Stimulated activated CD4-positive, alpha-beta T cell treated with anti-CD3 and anti-CD28 coated beads, Interleukin-2, amount 100 ng/mL, for 48 hours (primary cell): ENCODE data around the gene NEK11.

Source experiments
- DNase-seq, 2 donors: peaks; one replicate each; pipeline ENCODE4 v3.0.0-alpha.2; 2020

The NEK11 gene

DNA sequence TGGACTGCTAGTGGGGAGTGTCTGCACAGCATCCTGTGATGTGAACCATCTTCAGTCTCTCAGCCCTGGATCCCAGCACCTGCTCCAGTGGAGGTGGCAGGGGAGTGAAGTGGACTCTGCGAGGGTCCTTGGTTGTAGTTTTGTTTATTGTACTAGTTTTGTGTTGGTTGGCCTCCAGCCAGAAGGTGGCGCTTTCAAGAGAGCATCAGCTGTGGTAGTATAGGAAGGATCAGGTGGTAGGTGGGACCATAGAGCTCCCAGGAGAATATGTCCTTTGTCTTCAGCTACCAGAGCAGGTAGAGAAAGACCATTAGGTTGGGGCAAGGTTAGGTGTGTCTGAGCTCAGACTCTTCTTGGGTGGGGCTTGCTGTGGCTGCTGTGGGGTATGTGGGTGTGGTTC, 20.9 kb downstream of the NEK11 start:
- no peak for DNase-seq

DNA sequence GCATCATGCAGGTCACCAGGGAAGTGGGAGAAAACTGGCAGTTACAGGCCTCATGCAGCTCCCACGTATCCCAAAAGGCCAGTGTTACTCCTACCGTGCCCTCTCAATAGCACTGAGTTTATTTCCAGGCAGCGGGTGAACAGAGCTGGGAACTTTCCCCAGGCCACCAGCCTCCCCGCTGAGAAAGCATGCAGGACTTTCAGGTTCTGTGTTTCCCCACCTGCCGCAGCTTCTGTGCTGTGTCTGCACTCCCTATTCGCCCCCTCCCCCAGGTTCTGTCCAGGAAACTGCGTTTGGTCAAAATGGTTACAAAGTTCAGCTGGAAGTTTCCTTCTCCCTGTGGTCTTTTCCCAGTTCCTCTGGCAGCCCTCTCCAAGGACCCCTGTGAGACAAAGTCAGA, 21.4 kb downstream of the NEK11 start:
- no peak for DNase-seq

DNA sequence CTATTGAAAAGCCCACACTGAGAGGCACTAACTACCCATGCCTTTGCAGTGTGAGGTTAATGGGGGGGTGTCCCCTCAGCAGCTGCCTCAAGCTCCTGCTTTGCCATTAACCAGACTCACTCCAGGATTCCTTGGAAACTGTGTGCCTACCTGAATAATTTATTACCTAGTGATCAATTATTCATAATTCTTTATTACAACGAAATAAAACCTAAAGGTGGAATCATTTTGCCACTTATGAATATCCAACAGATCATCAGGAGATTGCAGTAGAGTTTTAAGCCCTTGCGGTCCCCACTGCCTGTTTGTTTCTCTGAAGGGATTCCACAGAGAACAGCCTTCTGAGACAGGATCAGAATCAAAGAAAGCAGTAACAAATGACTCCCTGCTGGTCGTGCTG, 23.3 kb downstream of the NEK11 start:
- DNase-seq, result no peak

DNA sequence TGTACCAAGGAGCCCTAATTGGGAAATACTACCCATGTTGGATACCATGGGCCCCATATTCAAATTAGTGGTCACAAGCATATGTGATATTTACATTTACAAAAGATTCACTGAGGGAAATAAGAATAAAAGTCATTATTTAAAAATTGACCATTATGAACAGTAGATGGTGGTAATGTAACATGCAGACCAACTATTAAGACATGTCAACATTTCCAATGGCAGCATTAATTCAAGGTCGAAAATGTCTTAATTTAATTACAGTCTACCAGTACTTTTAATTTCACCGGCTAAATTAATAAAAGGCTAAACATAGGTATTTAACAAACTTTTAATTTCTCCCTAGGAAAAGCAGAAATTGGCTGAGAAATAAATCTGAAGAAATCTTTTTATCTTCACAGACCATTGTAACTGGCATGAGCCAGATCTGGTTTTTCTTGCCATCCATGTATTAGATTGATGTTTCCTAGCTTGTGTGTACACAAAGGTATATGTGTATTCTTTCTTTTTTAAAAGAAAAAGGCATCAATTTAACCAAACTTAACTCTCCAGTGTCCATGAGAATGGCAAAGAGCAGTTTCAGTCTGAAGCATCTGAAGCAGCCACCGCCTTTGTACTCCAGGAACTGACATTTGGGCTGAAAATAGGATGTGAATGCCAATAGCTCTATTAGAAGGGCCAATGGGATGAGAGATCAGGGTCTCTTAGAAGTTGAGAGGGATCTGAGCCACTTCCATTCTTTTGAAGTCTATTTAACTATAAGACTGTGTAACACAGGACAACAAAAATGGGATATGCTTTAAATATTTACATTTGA, 26.6 kb downstream of the NEK11 start:
- DNase-seq, result no peak

DNA sequence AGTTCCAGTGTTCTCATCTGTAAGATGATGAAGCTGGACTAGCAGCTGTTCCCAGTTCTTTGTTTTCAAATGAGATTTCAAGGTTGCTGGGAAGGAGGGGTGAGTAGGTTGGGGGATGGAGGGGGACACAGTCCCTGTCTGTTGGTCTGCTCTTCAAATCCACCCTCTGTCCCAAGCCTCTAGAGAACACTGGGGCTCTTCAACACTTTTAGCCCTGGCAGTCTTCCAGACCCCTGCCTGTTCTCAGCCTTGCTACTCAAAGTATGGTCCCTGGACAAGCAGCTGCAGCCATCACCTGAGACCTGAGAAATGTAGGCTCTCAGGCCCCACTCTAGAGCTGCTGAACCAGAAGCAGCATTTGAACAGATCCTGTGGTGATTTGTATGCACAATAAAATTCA, 41.3 kb downstream of the NEK11 start:
- DNase-seq, result no peak

DNA sequence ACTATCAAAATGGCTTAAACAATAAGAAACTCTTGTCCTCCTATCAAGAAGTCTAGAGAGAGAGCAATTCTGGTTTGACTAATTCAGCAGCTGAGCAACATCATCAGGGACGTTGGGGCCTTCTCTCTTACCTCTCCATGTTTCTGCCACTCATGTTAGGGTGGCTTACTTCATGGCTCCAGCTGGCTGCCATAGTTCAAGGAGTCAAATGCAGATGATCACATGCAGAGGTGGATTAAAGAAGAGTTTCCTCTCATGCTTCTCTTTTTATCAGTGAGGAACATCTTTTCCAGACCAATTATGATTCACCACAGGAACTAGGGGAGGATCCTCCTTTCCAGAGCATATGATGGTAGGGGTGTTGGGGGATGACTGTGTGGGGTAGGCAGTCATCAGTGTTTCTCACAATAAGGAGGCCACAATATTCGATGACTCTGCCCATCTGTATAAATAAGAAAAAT, 45.5 kb downstream of the NEK11 start:
- no peak for DNase-seq

DNA sequence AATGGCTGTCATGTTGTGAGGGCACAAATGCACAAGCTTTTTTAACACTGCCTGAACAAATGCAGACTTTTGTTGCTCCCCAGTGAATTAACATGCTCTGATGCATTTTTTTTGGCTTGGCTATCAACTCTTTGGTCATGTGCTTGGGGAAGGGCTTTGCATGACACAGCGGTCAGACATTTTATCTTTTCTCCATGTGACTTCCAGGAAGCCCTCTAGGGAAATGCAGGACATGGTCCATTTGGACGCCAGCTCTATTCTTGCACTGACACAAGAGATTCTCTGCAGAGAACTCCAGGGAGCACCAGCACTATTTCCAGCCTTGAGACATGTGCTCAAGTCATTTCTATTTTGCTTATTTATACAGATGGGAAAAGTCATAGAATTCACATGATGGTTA, 46.2 kb downstream of the NEK11 start:
- no peak for DNase-seq

DNA sequence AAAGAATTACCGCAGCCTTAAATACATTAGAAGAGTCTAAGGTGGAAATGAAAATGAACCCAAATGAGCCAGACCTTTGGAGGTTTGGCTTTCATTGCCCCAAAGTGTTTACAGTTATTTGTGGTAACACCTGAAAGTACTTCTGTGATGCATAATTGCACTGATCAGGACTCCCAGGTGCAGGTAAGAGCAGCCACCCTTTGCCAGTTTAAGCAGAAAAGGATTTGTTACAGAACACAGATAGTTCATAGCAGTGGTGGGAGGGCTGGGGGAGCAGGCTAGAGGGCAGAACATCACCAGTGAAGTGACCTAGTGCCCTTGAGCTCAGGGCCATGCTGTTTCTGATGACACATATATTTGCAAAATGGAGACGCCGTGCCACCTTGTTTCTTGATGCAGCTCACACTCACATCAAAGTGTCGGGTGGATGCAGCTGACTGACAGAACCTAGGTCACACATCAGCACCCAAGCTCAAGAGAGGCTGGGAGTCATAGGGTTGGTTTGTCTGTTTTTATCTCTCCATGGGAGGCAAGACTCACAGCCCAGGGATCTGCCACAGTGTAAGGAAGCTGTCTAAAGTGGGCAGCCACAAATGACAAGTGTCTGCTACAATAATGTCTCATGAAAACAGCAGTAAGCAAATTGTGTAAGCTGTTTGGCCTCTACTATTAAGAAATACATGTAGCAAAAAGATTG, 49.1 kb downstream of the NEK11 start:
- no peak for DNase-seq

DNA sequence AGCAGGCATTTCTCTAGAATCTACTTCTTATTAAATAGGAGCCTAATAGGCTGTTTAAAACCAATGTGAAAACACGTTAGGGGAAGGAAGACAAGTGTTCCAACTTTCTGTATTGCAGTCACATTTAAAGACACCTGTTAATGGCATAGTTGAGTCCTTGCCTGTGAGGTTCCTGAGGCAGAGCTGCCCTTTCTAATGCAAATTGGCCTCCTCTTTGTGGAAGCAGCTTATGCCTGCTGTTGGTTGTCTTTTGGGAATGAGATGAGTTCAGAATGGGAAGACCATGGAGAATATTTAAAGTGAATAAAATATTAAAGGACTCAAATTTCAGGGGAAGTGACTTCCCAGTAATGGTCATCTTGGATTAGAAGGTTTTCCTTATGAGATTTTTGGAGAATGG, 51.2 kb downstream of the NEK11 start:
- no peak for DNase-seq

DNA sequence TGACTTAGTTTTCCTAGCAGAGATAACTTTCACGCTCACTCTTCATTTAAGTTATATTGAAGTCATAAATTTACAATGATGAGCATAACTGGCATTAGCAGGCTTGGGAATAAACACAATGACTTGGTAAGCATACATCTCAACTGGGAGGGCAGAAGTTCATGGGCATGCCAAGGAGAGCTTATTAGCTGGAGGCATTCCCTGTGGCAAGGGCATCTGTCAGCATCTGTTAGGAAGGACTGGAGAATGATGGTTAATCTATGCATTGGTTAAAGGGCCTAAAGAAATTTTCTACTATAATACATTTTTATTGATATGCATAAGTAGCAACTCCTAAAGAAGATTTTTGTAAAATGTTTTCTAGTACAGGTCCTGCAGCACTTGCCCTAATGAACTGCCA, 52.4 kb downstream of the NEK11 start:
- no peak for DNase-seq

DNA sequence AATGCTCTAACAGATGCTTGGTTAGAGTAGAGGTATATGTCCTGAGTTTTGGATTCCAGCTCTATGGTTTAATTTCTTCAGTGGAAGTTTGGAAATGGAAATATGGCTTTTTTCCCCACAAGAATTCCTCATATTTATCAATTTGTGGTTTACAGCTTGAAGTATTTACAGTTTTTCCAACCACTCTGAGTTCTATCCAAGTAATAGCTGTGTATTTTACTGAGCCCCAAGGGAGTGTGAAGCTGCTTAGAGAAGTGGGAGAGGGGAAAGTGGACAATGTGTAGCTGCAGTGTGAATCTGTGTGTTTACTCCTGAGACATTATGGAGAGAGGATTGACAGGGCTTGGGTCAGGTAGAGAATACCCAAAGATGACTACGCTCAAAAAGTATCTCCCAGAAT, 54.5 kb downstream of the NEK11 start:
- no peak for DNase-seq

DNA sequence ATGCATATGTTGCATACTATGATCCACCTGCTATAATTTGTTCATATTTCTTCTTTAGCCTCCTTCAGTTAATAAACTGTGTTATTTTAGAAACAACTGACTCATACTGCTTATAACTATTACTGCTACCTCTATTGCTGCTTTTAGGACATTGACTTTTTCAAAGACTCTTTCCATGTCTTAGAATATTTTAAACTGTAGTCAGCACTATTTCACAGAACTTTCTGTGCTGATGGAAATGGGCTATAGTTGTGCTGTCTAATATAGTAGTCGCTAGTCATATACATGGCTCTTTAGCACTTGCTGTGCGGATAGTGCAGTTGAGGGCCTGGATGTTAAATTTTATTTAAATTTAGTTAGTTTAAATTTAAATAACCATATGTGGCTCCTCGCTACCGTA, 55.6 kb downstream of the NEK11 start:
- DNase-seq, result no peak

DNA sequence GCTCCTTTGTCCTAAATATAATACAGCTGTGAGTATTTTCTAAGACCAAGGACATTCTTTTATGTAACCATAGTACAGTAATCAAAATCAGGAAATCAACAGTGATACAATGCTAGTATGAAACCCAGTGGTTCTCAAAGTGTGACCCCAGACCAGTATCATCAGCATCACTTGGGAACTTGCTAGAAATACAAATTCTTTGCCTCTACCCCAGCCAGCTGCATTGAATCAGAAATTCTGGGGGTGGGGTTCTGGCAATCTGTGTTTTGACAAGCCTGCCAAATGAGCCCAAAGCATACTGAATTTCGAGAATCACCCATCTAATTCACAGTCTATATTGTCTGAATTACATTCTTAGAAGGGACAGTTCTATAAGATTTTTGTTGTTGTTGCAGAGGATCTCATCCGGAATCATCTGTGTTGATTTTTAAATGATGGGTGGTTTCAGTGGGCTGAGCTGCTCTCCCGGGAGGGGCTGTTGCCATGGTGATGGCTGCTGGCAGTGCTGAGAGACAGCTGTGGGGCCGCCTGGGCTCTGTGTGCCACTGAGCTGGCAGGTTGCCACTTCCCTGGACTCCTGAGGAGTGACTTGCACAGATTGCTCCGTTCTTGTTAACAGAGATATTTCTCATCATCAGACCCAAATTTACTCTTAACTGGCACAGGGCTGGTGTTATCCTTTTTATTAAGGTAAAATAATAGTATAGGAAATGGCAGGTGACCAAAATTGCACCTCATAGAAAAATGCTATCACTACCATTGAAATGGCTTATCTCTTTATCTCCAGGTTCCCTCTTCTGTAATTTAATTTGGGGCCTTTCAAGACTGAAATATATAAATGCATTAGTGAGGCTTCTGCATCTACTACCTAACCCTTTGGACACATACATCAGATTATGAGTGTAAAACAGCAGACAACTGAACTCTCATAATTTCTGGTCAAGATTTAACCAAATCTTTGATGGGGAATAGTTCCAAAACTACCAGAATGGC, 56.5 kb downstream of the NEK11 start:
- no peak for DNase-seq

DNA sequence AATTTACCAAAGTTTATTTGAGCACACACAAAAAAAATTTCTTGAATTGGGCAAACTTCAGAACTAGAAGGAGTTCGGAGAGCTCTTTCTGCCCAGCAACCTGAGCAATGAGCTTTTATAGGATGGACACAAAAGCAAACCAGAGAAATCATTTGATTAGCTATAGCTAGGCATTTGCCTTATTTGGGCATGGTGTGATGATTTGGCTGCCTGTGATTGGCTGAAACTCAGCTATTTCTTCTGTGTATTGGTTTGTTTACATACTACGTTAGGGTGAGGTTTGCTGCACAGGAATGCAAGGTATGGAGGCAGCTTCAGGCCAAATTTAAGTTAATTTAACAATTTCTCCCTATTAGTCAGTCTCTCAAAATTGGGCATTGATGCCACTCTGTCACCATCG, 65.1 kb downstream of the NEK11 start:
- DNase-seq, result no peak

DNA sequence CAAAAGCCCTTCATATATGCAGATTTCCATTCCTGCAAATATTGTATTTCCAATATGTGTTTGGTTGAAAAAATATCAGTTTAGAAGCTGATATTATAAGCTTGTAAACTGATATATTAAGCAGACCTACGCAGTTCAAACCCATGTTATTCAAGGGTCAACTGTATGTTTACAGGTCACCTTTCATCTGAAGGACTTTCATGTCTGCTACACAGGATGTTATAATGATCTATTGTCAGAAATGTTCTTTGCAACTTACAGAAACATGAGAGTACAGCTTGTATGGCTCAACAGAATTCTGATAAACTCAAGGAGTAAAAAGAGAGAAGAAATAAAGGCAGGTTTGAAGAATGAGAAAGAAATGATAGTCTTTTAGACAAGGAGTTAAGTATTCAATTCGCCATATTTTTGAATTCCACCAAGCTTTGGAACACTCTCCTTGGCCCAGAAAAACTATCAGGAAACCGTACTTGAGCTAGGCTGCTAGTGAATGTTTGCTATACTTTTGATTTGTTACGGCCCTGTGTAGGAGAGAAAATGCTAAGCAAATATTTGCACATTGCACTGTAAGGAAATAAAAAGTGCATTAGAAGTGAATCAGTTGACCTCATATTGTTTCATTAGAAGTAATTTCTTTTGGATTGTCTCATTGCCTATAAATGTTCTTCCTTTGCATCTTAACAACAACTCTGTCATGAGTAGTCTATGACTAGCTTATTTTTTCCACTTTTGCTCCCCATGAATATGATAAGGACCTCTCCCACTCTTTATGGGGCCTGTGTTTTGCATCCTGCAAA, 81.2 kb downstream of the NEK11 start:
- no peak for DNase-seq

DNA sequence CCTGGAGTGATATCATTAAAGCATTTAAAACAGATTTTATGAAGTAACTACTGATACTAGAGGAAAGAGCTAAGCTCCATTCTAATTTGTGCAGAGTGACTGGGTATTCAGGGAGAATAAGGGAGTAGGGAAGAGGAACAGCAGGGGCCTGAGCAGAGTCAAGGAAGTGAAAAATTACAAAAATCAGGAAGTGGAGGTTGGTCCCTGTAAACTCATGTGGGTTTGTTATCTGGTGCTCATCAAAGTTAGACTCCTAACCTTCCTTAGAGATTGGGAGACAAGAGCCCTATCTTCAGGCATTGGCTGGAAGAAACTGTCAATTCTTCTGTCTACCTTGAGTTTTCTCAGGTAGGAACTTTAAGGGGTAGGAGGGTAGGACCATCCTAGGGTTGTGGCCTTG, 82.5 kb downstream of the NEK11 start:
- DNase-seq, result no peak

DNA sequence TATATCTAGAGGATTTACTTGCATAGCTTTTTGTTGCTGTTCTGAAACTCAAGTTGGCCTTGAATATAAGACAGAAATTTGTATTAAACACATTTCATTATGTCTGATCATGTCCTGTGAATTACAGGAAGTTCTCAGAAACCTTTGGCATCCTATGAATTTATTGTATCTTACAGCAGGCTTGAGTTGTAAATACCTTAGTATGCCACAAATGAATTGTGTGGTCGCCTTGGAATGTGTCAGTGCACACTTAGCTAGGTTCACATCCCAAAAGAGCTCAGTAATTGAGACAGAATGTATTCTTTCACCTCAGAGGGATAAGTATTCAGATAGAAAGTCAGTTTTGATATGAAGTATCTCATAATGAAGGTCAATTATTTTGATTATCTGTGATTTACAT, 83.4 kb downstream of the NEK11 start:
- DNase-seq, result no peak

DNA sequence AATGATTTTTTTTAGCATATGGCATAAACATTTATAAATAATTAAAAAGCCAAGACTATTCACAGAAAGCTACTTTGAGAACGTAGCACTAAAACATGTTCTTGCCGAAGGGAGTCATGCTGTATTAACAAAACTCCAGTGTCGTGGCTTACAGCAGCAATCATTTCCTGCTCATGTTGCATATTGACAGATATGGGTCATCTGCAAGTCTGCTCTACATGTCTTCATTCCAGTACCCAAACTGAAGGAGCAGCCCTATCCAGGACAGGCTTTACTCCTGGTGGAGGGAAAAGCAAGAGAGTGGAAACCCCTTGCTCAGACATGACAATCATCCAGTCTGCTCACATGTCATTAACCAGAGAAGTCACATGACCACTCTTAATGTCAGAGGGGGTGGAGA, 87.6 kb downstream of the NEK11 start:
- no peak for DNase-seq

DNA sequence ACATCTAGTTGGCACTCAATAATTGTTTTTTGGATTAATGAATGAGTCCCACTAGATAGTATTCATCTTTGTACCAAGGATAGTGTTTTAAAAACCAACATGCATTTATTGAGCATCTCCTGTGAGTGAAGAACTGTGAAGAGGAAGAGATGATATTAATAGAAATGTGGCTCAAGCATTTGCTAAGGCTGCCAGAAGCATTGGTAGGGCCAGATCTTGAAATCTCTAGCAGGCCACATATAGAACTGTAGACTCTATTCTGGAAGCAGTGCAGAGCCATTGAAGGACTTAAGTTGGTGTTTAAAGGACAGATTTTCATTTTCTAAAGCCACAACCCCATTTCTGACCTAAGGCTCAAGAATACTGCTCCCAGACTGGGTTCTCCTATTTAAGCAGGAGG, 99.0 kb downstream of the NEK11 start:
- DNase-seq, result no peak

DNA sequence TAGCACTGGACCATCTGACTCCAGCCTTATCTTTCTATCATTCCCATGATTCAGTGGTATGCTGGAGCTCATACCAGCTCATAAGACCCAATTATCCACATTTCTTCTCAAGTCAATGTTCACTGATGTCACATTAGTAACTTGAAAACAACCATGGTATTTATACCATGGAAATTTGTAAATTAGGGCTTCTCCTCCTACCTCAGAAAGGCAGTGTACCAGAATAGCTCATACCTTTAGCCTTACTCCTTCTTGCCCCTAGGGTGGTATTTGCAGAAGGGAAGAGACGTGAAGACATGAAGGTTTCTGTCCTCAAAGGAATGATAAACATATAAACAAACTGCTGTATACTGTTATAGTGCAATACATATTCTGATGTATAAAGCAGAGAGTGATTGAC, 114.2 kb downstream of the NEK11 start:
- no peak for DNase-seq

DNA sequence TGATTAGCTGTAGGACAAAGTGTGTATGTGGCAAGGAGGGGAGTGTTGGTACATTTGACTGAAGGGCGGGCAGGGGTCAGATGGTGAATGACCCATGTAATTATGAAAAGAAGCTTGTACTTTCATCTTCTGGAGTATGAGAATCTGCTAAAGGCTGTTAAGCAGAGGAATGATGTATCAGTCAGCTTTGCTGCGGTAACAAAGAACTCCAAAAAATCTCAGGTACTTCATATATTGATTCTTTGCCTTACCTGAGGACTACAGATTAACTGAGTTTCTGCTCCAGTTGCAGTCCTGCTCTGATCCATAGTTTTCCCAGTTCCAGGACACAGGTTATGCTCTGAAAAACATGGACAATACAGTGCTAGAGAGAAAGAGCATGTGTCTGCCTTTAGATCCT, 115.1 kb downstream of the NEK11 start:
- DNase-seq, result no peak

DNA sequence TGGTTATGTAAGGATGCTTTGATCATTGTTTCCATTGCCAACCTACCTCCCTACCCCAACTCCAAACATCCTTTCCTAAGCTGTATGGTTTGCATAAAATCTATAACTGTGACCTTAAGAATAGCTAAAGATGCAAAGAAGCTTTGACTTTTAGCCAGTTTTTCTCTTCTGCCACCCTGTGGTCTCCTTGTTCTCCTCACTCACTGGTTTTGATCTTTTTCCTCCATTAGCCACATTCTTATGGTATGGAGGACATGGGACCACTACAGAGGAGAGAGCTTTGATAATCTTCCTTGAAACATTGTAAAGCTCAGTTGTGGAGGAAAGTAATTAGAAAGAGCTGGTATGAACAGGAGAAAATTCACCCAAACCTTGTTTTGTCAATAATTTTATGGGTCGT, 115.9 kb downstream of the NEK11 start:
- no peak for DNase-seq

DNA sequence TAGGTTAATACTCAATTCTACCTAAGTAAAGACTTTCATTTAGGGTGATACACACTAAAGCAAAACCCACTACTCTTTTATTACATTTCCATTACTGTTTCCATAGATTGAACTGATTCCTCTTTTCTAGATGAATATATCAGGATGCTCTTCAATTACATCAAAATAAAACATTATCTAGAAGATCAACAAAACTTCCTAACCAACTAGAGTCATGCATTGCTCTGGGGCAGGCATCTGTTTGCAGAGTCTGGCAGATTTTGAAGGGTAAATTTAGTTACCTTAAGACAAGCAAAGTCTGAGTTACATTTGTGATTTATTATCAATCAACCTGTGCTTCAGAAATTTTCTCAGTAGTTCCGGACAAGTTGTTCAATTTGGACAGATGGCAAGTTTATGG, 117.1 kb downstream of the NEK11 start:
- DNase-seq, result no peak
